GM12801 (cell line): Measurements from ENCODE around the gene ENDOV.

Source experiments
- CTCF ChIP-seq: IDR thresholded peaks from one replicate; pipeline ENCODE4 v1.5.1; 2011; ENCODE audit warnings: control low read depth; ENCODE audit not compliant: insufficient read length; ENCODE audit errors: extremely low read depth

ENDOV gene

GRCh38 chr17:80455784-80456183 lies 40.8 kb downstream of the ENDOV start:
- TF ChIP-seq CTCF = no peak

- TF ChIP-seq CTCF = no peak
Observed at GRCh38 chr17:80456465-80457235, 41.7 kb downstream of the ENDOV start.

- no peak for TF ChIP-seq CTCF
Observed at GRCh38 chr17:80457236-80457856, 42.4 kb downstream of the ENDOV start.

GRCh38 chr17:80458016-80458415 lies 43.0 kb downstream of the ENDOV start:
- TF ChIP-seq CTCF = no peak

GRCh38 chr17:80459234-80459633 lies 44.3 kb downstream of the ENDOV start:
- no peak for TF ChIP-seq CTCF

GRCh38 chr17:80460429-80460834 lies 45.5 kb downstream of the ENDOV start:
- no peak for TF ChIP-seq CTCF

- TF ChIP-seq CTCF = no peak
Observed at GRCh38 chr17:80461528-80462160, 46.7 kb downstream of the ENDOV start.
